Embryonic facial prominence (tissue), 1 donor: Measurements from ENCODE around the gene STKLD1.

Experiments
- DNase-seq: peaks from one replicate; pipeline ENCODE4 v3.0.0-alpha.2; 2016; ENCODE audit errors: extremely low spot score

STKLD1 gene

DNA sequence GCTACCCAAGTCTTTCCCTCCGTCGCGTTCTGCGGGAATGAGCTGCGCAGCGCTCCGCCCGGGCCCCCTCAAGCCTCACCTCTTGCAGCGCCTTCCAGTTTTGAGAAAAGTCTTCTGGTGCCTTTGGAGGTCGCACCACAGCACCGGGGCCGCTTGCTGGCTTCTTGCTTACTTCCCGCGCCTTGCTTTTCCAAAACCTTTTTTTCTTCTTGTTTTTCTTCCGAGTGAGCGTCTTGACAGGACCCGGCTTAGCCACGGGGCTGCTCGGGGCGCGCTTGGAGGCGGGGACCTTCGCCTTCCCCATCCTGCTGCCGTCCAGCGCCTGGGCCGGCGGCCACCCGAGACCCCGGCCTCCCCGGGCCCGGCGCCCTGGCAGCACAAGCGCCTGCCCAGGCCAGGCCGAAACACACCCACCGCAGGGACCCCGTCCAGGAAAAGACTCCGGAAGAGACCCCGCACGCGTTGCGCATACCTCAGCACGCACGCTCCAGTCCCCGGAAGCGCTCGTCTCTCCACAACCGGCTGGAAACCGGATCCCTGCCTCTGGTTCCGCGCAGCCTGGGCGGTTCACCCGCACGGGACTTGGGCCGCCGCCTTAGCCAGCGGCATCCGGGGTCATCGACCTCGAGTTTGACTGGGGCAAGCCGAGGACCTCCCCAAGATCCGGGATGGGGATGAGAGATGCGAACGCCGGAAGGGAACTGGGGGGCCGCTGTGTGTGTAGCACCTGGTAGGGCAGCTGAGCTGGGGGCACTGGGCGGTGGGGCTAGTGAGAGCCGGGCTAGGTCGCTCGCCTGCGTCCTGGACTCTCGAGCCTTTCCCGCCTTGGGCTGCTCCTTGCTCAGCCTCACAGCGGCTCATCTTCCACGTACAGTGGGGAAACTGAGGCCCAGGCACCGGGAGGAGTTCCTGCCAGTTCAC is 41.6 kb downstream of the STKLD1 start, which contains the start of gene REXO4:
Gene REXO4, minus strand, starts transcription at position 470 of the 921 bp plus-strand sequence. Its CDS starts 166 bp downstream, at position 304.
- DNase-seq, result peak; percentile 66

DNA sequence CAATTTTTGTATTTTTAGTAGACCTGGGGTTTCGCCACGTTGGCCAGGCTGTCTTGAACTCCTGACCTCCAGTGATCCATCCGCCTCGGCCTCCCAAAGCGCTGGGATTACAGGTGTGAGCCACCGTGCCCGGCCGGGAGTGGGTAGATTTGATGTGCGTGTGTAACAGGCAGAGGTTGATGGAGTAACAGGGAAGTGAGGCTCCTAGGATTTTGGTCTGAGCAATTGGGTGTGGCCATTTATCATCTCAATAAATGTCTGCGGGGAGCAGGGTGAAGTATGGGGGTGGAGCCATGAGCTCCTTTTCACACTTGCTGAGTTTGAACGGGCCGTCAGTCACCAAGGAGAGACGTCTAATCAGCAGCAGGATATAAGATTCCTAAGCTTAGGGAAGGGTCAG is 42.8 kb downstream of the STKLD1 start:
- DNase-seq, result no peak

DNA sequence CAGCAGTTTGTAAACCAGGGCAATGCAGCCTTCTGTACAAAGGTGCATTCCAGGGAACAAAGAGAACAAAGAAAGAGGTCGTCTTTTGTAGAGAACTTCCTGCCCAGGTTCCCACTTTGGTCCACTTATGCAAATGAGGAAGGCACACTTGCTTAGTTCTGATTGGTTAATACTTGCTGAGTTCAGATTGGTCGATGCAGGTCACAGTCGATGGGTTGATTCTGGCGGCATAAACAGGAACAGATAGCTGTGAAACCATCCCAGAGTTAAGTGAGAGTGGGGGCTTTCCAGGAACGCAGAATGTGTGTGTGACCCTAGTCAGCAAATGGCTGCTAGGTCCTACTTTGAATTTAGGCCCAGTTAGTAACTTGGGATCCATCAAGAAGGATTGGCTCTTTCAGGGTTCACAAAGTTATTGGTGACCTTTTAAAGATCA is 44.2 kb downstream of the STKLD1 start:
- DNase-seq, result no peak

DNA sequence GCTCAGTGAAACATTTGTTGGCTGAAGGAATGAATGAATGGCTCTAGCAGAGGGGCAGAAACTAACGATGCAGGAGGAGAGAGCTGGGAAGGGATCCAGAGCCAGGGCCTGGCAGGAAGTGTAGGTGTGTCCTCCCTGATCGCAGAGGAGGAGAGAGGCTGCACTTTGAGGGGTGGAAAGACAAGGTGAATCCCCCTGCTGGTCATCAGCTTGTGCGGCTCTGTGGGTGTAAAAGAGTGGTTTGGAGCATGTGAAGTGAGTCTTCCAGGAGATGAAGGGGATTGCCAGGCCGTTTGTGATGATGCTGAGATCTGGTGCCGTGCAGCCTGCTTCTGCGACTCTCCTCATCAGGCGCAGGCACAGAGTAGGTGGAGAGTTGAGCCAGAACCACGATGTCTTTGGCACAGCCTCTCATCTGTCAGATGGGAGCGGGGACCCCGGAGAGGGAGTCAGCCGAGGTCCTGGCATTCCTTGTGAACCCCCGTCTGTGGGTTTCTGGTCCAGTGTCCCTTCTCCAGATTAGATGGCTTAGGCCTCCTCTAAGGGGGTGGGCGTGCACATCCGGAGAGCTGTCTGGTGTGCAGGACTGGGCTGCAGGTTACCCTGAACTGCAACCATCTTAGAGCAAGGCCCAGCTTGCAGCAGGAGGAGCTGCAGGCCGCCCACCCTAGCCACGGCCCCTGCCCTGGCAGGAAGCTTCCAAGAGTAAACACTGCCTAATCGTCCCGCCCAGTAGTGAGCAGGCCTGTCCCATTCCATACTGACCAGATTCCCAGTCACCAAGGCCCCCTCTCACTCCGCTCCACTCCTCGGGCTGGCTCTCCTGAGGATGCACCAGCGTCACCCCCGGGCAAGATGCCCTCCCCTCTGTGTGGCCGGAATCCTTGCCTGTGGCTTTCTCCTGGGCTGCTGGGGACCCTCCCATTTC is 45.7 kb downstream of the STKLD1 start, which contains the start of gene ADAMTS13:
Gene ADAMTS13, plus strand, starts transcription at position 753 of the 928 bp plus-strand sequence. Its CDS starts 77 bp downstream, at position 830.
- no peak for DNase-seq

DNA sequence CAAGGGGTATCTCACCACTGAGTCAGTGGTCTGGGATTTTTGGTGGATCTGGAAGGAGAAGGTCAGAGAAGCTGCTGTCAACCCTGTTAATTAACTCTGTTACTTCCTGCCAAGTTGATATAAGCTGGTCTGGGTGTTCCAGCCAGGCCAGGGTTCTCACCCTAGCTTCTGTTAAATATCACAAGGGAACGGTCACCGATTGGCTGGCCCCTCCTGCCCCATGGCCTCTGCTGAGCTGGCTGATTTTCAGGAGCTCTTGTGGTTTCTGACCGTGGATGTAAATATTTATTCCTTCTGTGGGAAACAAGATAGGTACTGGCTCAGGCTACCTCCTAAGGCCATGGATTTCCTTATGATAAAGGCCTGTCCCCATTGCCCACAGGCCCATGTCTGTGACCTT is 47.0 kb downstream of the STKLD1 start:
- DNase-seq, result no peak

DNA sequence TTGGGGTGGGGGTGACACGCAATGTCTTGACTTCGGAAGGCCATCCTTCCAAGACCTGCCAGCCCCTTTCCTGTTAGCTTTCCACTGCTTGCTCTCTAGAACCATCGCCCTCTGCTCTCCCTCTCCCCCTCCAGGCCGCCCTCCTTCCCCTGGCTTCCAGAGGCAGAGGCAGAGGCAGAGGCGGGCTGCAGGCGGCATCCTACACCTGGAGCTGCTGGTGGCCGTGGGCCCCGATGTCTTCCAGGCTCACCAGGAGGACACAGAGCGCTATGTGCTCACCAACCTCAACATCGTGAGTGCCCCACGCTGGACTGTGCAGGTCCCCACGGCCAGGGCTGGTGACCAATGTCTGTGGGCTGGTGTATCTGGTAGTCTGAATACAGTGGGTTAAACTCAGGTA is 48.0 kb downstream of the STKLD1 start:
- DNase-seq, result no peak

DNA sequence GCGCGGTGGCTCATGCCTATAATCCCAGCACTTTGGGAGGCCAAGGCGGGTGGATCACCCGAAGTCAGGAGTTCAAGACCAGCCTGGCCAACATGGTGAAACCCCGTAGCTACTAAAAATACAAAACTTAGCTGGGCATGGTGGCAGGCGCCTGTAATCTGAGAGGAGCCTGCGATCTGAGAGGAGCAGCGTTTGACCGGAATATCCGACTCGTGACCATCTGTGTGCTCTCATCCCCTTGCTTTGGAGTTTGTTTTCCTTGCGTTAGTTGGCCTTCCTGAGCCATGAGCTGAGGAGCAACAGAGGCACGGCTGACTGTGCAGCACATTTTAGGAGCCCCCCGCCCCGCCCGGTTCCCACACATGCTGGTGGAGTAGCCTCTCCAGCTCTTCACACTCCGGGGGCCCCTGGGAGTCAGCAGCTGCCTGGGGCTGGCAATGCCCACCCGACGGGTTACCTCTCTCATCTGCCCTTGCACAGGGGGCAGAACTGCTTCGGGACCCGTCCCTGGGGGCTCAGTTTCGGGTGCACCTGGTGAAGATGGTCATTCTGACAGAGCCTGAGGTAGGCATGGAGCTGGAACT is 49.0 kb downstream of the STKLD1 start:
- DNase-seq, result no peak

DNA sequence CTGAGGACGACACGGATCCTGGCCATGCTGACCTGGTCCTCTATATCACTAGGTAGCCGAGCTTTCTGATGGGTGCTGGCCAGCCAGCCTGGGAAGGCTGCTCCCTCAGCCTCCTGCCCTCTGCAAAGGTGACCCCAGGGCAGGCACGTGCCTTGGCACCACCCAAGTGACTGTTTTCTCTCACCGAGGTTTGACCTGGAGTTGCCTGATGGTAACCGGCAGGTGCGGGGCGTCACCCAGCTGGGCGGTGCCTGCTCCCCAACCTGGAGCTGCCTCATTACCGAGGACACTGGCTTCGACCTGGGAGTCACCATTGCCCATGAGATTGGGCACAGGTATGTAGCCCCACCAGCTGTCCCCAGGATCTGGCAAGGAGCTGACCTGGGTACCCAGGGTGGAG is 49.8 kb downstream of the STKLD1 start:
- DNase-seq, result no peak

DNA sequence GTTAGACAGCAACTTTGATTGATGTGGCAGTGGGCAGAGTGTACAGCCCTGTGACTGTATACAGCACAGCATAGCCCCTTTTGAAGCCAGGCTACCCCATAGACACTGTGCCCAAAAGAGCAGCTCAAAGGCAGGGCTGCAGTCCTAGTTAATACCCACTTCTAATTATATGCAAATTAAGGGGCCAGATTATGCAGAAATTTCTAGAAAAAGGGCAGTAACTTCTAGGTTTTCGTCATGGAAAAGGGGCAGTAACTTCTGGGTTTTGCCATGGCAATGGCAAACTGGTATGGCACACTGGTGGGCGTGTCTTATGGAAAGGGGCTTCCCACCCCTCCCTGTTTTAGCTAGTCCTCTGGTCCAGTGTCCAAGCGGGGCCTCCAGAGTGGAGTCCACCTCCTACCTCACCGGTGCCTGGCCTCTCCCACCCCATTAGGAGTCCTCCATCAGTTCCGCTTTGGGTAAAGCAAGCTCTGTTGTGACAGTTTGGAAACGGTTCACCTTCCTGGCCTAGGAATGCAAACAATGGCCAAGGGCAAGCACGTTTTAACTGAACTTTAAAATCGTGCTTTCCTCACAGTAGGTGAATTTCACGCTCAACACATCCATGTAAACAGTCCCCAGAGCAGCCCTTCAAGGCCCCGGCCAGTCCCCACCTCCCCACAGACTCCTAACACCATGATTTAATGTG is 51.6 kb downstream of the STKLD1 start:
- DNase-seq, result no peak

DNA sequence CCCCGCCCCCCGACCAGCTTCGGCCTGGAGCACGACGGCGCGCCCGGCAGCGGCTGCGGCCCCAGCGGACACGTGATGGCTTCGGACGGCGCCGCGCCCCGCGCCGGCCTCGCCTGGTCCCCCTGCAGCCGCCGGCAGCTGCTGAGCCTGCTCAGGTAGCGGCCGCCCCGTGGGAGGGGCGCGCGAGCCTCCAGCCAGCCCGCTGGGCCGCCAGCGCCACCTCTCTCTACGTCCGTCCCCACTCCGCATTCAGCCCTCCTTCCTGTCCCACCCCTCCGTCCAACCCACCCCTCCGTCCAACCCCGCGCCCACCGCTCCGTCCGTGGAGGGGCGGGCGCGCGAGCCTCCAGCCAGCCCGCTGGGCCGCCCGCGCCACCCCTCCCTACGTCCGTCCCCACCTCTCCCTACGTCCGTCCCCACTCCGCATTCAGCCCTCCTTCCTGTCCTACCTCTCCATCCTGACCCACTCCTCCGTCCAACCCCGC is 52.5 kb downstream of the STKLD1 start:
- DNase-seq, result no peak

DNA sequence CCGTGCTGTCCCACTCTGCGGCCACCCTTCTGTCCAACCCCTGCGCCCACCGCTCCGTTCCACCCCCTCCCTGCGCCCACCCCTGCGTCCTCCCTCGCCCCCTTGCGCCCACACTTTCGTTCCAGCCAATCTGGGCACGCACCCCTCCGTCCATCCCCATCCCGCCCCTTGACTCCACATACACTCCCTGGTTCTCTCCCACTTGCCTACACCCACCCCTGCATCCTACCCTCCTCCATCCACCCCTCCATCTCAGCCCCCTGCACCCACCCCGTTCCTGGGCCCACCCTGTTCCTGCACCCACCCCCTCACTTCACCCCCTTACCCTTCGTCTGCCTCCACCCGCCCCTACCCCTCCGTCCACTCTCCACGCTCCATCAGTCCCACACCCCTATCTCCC is 53.0 kb downstream of the STKLD1 start:
- DNase-seq, result no peak

DNA sequence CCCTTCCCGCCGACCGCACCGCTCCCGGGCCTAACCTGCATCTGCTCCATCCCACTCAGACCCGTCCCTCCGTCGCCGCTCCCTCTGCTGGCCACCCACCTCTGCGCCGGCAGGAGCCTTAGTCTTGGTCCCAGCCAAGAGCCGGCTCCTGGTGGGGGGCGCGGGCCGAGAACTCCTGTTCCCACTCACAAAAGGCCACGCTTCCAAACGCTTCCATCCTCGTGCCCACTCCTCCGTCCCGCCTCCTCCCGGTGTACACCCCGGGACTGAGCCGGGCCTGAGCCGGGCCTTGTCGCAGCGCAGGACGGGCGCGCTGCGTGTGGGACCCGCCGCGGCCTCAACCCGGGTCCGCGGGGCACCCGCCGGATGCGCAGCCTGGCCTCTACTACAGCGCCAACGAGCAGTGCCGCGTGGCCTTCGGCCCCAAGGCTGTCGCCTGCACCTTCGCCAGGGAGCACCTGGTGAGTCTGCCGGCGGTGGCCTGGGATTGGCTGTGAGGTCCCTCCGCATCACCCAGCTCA is 53.5 kb downstream of the STKLD1 start:
- no peak for DNase-seq

DNA sequence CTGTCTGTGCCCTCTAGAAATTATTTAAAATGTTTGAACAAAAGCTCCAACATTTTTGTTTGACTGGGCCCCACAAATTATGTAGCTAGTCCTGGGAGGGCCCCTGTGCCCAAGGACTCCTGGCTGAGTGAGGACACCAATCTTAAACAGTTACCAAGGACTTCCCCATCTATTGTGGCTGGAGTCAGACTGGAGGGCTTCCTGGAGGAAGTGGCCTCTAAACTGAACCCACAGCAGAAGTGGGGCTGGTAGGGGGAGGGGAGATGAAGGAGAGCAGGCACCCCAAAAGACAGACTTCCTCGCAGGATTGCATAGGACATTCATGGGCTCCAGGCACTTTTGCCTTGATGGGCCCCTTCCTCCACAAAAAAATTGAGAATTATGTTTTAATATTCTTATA is 54.1 kb downstream of the STKLD1 start:
- no peak for DNase-seq

DNA sequence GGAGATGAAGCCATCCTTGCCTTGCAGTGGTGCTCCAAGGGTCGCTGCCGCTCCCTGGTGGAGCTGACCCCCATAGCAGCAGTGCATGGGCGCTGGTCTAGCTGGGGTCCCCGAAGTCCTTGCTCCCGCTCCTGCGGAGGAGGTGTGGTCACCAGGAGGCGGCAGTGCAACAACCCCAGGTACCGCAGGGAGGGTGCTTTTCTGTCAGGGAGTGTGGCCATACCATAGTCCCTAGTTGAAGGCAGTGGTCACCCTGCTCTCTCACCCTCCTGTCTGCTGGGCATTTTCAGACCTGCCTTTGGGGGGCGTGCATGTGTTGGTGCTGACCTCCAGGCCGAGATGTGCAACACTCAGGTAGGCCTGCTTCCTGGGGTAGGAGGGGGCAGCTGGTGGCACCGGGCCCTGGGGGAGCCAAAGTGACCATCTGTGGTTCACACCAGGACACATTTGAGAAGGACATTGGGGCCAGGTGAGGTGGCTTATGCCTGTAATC is 57.2 kb downstream of the STKLD1 start:
- DNase-seq, result no peak

DNA sequence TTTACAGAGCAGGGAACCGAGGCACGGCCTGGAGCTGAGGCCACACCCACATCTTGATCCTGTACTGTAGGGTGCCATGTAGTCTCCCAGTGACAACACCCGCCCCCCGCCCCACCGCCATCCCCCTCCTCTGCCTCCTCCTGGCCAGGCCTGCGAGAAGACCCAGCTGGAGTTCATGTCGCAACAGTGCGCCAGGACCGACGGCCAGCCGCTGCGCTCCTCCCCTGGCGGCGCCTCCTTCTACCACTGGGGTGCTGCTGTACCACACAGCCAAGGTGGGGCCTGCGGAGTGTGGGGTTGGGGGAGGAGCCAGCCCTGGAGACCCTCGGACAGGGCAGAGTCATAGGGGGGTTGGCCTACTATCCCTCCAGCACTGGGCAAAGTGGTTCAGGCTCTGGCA is 60.5 kb downstream of the STKLD1 start:
- DNase-seq, result no peak

DNA sequence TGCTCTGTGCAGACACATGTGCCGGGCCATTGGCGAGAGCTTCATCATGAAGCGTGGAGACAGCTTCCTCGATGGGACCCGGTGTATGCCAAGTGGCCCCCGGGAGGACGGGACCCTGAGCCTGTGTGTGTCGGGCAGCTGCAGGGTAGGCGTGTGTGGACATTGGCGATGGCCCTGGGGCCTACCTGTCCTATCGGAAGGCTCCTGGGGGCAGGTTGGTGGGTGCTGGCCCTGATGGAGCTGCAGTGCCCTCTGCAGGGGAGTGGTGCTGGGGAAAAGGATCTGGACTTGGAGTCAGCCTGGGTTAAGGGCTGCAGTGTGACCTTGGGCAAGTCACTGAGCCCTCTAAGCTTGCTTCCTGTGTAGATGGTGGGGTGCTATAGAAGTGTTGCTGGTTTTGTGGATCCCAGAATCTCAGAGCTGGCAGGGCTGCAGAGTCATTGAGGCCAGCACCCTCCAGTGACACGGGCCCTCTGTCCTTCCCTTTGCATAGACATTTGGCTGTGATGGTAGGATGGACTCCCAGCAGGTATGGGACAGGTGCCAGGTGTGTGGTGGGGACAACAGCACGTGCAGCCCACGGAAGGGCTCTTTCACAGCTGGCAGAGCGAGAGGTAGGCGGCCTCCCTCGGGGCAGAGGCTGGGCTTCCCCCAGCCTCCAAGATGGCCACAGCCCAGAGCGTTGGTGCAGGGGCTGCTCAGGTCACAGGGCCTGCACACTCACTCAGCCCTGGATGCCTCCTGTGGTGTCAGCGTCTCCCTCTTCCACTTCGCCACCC is 61.8 kb downstream of the STKLD1 start:
- DNase-seq, result no peak

DNA sequence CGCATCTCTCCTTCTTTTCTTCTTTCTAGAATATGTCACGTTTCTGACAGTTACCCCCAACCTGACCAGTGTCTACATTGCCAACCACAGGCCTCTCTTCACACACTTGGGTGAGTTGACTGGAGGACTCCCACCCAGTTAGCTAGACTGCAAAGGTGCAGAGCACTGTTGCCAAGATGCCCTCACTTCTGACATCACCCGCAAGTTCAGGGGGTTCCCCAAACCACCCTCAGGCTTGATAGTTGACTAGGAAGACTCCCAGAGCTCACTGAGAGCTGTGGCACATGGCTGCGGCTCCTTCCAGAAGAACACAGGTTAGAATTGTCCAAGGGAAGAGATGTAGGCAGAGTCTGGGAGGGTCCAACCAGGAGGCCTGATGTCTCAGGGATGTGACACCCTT is 63.2 kb downstream of the STKLD1 start:
- no peak for DNase-seq

DNA sequence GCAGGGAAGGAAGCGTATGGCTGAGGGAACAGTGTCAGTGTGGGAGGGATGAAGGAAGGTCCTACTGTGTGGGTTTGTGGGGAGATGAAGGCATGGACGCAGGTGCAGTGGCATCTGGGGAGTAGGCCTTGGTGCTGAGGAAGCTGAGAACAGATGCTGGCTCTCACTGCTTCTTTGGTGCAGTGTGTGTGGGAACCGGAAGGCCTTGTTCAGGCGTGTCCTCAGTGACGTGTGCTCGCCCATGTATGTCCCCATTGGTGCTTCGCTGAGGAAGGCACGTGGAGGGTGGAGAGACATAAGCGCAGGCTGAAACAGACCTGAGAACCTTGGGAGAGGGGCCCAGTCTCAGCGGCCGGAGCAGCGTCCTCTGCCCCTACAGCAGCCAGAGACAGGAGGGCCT is 64.7 kb downstream of the STKLD1 start:
- DNase-seq, result no peak

DNA sequence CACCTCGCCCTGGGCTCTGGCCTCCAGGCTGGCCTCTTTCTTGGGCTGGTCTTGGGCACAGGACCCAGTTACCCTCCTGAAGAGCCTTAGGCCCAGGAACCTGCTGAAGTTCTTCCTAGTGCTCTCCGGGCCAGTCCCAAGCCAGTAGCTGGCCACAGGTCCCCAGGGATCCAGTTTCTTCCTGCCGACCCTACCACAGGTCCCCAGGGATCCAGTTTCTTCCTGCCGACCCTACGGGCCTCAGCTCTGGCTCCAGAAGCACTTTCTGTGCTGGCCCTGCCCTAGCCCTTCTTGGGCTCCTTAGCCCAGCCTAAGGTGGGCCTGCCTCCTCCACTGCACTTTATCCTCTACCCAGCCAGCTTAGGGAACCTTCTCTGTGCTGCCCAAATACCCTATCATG is 65.4 kb downstream of the STKLD1 start:
- DNase-seq, result no peak

DNA sequence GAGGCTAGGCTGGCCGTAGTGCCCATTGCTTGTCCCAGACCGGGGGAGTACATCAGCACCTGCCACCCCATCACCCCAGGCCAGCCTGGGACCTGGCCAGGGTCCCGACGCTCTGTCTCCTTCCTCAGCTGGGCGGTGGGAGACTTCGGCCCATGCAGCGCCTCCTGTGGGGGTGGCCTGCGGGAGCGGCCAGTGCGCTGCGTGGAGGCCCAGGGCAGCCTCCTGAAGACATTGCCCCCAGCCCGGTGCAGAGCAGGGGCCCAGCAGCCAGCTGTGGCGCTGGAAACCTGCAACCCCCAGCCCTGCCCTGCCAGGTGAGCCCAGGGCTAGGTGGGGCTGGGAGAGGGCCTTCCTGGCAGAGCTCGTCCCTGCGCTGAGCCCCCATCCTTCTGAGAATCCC is 67.1 kb downstream of the STKLD1 start:
- DNase-seq, result no peak
